Measurements from ENCODE around the gene CACNA2D2.

DNA sequence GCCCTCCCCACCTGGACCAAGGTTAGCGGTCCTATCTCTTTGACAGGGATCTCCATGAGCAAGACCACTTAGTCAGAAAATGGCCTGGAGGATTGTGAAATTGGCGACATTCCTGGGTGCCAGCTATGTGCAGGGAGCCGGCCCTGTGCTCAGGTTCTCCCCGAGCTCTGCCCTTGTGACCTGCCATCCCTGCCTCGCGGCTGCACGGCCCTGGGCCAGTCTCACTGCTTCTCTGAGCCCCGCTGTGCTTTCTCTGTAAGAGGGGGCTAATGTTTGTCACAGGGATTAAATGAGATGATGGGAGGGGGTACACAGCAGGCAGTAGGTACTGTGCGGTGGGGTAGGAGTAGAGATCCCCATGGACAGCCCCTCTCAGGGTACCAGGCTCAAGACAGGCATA, 49.2 kb upstream of the CACNA2D2 start:
- TF ChIP-seq, protein P1, sequence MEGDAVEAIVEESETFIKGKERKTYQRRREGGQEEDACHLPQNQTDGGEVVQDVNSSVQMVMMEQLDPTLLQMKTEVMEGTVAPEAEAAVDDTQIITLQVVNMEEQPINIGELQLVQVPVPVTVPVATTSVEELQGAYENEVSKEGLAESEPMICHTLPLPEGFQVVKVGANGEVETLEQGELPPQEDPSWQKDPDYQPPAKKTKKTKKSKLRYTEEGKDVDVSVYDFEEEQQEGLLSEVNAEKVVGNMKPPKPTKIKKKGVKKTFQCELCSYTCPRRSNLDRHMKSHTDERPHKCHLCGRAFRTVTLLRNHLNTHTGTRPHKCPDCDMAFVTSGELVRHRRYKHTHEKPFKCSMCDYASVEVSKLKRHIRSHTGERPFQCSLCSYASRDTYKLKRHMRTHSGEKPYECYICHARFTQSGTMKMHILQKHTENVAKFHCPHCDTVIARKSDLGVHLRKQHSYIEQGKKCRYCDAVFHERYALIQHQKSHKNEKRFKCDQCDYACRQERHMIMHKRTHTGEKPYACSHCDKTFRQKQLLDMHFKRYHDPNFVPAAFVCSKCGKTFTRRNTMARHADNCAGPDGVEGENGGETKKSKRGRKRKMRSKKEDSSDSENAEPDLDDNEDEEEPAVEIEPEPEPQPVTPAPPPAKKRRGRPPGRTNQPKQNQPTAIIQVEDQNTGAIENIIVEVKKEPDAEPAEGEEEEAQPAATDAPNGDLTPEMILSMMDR (IDR thresholded peaks at IDR 0.05) = no peak
- TF ChIP-seq POLR2AphosphoS5 (IDR thresholded peaks at IDR 0.05; ENCODE audit: low read depth, low read length) (no peak), TCF7L2 (IDR thresholded peaks at IDR 0.05; ENCODE audit: low read depth, low read length) (no peak)
- TF ChIP-seq, protein P2, sequence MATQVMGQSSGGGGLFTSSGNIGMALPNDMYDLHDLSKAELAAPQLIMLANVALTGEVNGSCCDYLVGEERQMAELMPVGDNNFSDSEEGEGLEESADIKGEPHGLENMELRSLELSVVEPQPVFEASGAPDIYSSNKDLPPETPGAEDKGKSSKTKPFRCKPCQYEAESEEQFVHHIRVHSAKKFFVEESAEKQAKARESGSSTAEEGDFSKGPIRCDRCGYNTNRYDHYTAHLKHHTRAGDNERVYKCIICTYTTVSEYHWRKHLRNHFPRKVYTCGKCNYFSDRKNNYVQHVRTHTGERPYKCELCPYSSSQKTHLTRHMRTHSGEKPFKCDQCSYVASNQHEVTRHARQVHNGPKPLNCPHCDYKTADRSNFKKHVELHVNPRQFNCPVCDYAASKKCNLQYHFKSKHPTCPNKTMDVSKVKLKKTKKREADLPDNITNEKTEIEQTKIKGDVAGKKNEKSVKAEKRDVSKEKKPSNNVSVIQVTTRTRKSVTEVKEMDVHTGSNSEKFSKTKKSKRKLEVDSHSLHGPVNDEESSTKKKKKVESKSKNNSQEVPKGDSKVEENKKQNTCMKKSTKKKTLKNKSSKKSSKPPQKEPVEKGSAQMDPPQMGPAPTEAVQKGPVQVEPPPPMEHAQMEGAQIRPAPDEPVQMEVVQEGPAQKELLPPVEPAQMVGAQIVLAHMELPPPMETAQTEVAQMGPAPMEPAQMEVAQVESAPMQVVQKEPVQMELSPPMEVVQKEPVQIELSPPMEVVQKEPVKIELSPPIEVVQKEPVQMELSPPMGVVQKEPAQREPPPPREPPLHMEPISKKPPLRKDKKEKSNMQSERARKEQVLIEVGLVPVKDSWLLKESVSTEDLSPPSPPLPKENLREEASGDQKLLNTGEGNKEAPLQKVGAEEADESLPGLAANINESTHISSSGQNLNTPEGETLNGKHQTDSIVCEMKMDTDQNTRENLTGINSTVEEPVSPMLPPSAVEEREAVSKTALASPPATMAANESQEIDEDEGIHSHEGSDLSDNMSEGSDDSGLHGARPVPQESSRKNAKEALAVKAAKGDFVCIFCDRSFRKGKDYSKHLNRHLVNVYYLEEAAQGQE (IDR thresholded peaks at IDR 0.05; ENCODE audit: insufficient read depth in 1 of 2, low read depth in 2 of 2, low read length in 1 of 2) = no peak
